GM19043 (cell line): ENCODE measurements around the gene KYNU.
"Not testable (repeated sequence)": the region's sequence is repeated elsewhere in the genome, so short reads cannot be mapped to it uniquely, and the experiment has no call there.

Experiments used
- ATAC-seq: cut with Tn5 transposase; IDR thresholded peaks from one replicate; pipeline ENCODE4 v1.9.1; 2021; ENCODE audit warnings: low read depth; ENCODE audit not compliant: unreplicated experiment

The KYNU gene

GRCh38 chr2:142914507-142915313, 37.2 kb downstream of the KYNU start:
- peak; percentile 98 for ATAC-seq

GRCh38 chr2:142915502-142915901, 38.0 kb downstream of the KYNU start:
- peak; percentile 2 for ATAC-seq

GRCh38 chr2:142918624-142919023, 41.2 kb downstream of the KYNU start:
- ATAC-seq = no peak

GRCh38 chr2:142920571-142920970, 43.1 kb downstream of the KYNU start:
- ATAC-seq = no peak

GRCh38 chr2:142926445-142926844, 49.0 kb downstream of the KYNU start:
- ATAC-seq = no peak

GRCh38 chr2:142930835-142931398, 53.5 kb downstream of the KYNU start:
- ATAC-seq = no peak

- no peak for ATAC-seq
Measured at GRCh38 chr2:142933916-142934315, 56.5 kb downstream of the KYNU start.

- ATAC-seq = no peak
Measured at GRCh38 chr2:142935563-142936089, 58.2 kb downstream of the KYNU start.

GRCh38 chr2:142936629-142937028, 59.2 kb downstream of the KYNU start:
- ATAC-seq = no peak

- no peak for ATAC-seq
Measured at GRCh38 chr2:142937347-142937746, 59.9 kb downstream of the KYNU start.

- no peak for ATAC-seq
Measured at GRCh38 chr2:142938240-142938639, 60.8 kb downstream of the KYNU start.

- ATAC-seq = no peak
Measured at GRCh38 chr2:142940606-142941223, 63.3 kb downstream of the KYNU start.

GRCh38 chr2:142942690-142943089, 65.2 kb downstream of the KYNU start:
- no peak for ATAC-seq

GRCh38 chr2:142944264-142944663, 66.8 kb downstream of the KYNU start:
- ATAC-seq = no peak

- ATAC-seq = no peak
Measured at GRCh38 chr2:142944721-142945120, 67.3 kb downstream of the KYNU start.

GRCh38 chr2:142946941-142947340, 69.5 kb downstream of the KYNU start:
- no peak for ATAC-seq

GRCh38 chr2:142948723-142949122, 71.3 kb downstream of the KYNU start:
- ATAC-seq = not testable (repeated sequence)

- ATAC-seq = not testable (repeated sequence)
Measured at GRCh38 chr2:142950323-142950722, 72.9 kb downstream of the KYNU start.

- ATAC-seq = no peak
Measured at GRCh38 chr2:142951190-142952007, 73.9 kb downstream of the KYNU start.

- no peak for ATAC-seq
Measured at GRCh38 chr2:142952018-142952417, 74.6 kb downstream of the KYNU start.
